Measurements from ENCODE around the gene MRPL27.
"Not testable (repeated sequence)": the region's sequence is repeated elsewhere in the genome, so short reads cannot be mapped to it uniquely, and the experiment has no call there.

Gene MRPL27

GRCh38 chr17:50339381-50339780 is 33.6 kb downstream of the MRPL27 start:
- Histone ChIP-seq H3K27ac (no peak overlapping the region), H3K9me3 (ENCODE audit: severe bottlenecking) (peaks cover 15% of the 10 kb centered on the region), H3K27me3 (ENCODE audit: insufficient read depth, low read depth, severe bottlenecking) (no peaks in the 10 kb centered on the region), H3K36me3 (no peaks in the 10 kb centered on the region), H3K4me3 (ENCODE audit: low read depth, low read length) (no peak overlapping the region)
- DNase-seq = no peak
- TF ChIP-seq CTCF (IDR thresholded peaks at IDR 0.05; ENCODE audit: low read depth, low read length) = no peak

- no peak overlapping the region for H3K27ac ChIP-seq
- H3K4me3 ChIP-seq (ENCODE audit: low read depth, low read length) = no peak overlapping the region
- peaks cover 15% of the 10 kb centered on the region for H3K9me3 ChIP-seq (ENCODE audit: severe bottlenecking)
- H3K27me3 ChIP-seq (ENCODE audit: insufficient read depth, low read depth, severe bottlenecking) = no peaks in the 10 kb centered on the region
- no peaks in the 10 kb centered on the region for H3K36me3 ChIP-seq
- DNase-seq = no peak
- TF ChIP-seq CTCF (IDR thresholded peaks at IDR 0.05; ENCODE audit: low read depth, low read length) = no peak
Observed at GRCh38 chr17:50338645-50339044, 34.3 kb downstream of the MRPL27 start.

GRCh38 chr17:50337956-50338355 is 35.0 kb downstream of the MRPL27 start:
- Histone ChIP-seq H3K36me3 (no peaks in the 10 kb centered on the region), H3K27ac (no peak overlapping the region), H3K9me3 (ENCODE audit: severe bottlenecking) (peaks cover 15% of the 10 kb centered on the region), H3K27me3 (ENCODE audit: insufficient read depth, low read depth, severe bottlenecking) (no peaks in the 10 kb centered on the region), H3K4me3 (ENCODE audit: low read depth, low read length) (no peak overlapping the region)
- DNase-seq = no peak
- no peak for TF ChIP-seq CTCF (IDR thresholded peaks at IDR 0.05; ENCODE audit: low read depth, low read length)

GRCh38 chr17:50333291-50334057 is 39.5 kb downstream of the MRPL27 start:
- H3K36me3 ChIP-seq; H3K9me3 ChIP-seq (ENCODE audit: severe bottlenecking); H3K27ac ChIP-seq; H3K4me3 ChIP-seq (ENCODE audit: low read depth, low read length); H3K27me3 ChIP-seq (ENCODE audit: insufficient read depth, low read depth, severe bottlenecking): not testable (repeated sequence)
- peak; percentile 79 for TF ChIP-seq CTCF (IDR thresholded peaks at IDR 0.05; ENCODE audit: low read depth, low read length)
- peak; percentile 77 for DNase-seq

GRCh38 chr17:50332196-50332595 is 40.8 kb downstream of the MRPL27 start:
- TF ChIP-seq CTCF (IDR thresholded peaks at IDR 0.05; ENCODE audit: low read depth, low read length) = no peak

More at GRCh38 chr17:50332196-50332595, 40.8 kb downstream of the MRPL27 start:
- H3K4me3 ChIP-seq (ENCODE audit: low read depth, low read length) = no peak overlapping the region
- no peaks in the 10 kb centered on the region for H3K27me3 ChIP-seq (ENCODE audit: insufficient read depth, low read depth, severe bottlenecking)
- no peaks in the 10 kb centered on the region for H3K9me3 ChIP-seq (ENCODE audit: severe bottlenecking)
- no peak for DNase-seq
- H3K27ac ChIP-seq = no peak overlapping the region
- no peaks in the 10 kb centered on the region for H3K36me3 ChIP-seq
